Uterus (tissue), 2 donors: ENCODE measurements around the gene MYORG.

ENCODE experiments used
- CTCF ChIP-seq, 4 experiments: fragments of 200-600 bp in 2 of 4; fragments of 450-650 bp in 2 of 4; sonication (generic) in 2 of 4; IDR thresholded peaks; one replicate each; pipeline ENCODE4 v1.5.1; 2016 to 2019; ENCODE audit warnings: antibody characterized with exemption in 4 of 4, mild to moderate bottlenecking in 2 of 4, moderate library complexity in 1 of 4
- POLR2A ChIP-seq, 2 donors: fragments of 450-650 bp; IDR thresholded peaks; one replicate each; pipeline ENCODE4 v1.6.1; 2016; ENCODE audit warnings: antibody characterized with exemption in 2 of 2, mild to moderate bottlenecking in 1 of 2, moderate library complexity in 1 of 2

- TF ChIP-seq CTCF (IDR thresholded peaks at IDR 0.05): no peak
- TF ChIP-seq POLR2A (IDR thresholded peaks at IDR 0.05): no peak
Measured at GRCh38 chr9:34406219-34406618, 29.5 kb upstream of the MYORG start.
